Smooth muscle cell of the brain vasculature (primary cell): Measurements from ENCODE around the gene KCNA2.

Experiments
- DNase-seq: peaks from one replicate; pipeline ENCODE4 v3.0.0-alpha.2; 2012; ENCODE audit warnings: low read depth, low spot score

The KCNA2 gene

DNA sequence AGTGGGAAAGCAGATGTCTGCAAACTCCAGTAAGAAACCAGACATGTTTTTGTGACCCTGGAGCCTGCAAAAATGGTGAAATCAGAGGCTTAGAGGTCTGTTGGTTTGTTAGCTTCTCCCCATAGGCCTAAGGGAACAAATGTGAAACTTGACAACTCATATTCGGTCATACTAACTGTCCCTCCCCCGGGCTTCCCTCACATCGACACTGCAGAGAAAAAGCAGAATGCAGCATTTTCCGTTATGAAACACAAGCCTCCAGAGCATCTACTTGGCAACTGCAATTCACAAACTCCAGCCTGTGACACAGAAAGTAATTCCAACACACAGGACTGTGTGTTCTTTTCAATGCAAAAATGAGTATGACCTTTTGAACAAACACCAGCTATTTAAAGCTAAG, 3.7 kb downstream of the KCNA2 start:
- DNase-seq = no peak

DNA sequence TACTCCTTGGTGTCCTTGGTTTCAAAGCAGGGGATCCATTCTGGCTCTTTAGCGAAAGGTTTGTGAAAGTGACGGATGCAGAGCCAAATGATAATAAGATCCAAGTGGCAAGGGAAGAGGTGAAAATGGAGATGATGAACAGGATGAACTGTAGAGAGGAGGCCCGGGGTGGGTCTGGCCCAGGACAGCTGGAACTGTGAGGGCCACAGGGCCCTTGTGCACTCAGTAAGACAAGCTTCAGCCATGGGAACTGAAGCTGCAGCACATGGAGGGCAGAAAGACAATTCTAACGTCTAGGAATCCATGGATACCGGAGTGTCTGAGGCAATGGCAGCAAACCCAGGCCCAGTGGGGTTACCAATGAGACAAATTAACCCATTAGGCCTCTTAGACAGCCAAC, 4.8 kb downstream of the KCNA2 start:
- no peak for DNase-seq

DNA sequence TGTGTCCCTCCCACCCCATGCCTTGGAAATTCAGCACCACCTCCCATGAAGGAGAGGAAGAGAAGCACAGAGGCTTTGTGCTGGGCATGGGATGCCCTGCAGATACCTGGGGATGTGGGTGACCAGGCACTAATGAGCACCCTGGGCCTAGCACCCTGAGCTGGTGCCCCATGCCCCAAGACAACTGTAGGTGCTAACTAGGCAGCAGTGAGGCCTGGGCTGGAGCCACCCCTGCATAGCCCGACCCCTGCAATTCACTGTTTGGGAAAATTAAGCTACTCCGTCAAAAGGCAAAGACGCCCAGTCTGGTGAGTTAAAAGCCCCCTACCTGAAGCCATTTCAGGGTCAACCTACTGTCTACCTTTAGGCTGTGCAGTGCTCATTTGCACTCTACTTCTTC, 5.4 kb downstream of the KCNA2 start:
- no peak for DNase-seq

DNA sequence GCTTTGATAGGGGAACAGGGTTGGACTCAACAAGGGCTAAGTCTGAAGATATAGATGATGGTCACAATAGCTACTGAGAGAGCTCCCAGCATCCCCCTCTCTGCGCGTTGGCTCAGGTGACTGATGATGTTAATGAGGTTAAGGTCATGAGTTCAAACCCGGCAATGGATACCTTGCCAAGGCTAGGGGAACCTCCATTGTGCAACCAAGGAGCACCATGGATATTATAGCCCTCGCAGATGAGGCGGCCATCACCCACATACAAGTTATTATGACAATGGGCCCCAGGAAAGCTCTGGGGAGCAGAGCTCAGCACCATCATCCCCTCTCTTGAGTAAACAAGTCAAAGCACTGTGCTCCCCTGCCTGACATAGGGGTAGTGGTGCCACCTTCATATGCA, 8.2 kb downstream of the KCNA2 start:
- DNase-seq = no peak

DNA sequence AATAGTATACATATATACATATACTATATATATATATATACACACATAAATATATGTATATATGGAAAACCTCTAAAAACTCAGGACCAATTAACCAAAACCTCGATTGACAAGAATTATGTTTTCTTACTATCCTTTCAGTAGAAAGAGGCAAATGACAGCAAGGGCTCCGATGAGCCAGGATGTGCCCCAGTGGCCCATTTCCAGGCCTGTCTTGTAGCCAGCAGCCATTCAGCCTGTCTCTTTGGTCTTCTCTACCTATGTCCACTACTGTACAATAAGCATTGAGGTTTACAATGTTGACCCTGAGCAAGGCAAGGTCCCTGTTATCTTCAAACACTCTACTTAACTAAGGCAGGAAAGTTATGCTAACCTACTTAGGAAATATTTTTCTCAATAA, 9.8 kb downstream of the KCNA2 start:
- no peak for DNase-seq

DNA sequence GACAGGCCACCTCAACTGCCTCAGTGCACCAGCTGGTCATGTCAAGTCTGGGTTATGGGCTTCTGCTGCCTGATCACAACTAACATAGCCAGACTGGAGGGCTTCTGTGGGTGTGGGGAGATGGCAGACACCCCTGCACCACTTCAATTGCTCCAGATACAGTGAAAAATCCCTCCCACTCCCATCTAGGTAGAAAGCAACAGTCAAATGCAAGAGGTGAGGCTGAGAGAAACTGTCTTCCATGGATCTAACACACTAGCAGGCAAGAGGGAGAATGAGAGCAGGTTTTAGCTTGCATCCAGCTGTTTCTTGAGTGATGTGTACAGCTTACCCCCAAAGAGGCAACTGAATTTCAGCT, 10.8 kb downstream of the KCNA2 start:
- DNase-seq = no peak

DNA sequence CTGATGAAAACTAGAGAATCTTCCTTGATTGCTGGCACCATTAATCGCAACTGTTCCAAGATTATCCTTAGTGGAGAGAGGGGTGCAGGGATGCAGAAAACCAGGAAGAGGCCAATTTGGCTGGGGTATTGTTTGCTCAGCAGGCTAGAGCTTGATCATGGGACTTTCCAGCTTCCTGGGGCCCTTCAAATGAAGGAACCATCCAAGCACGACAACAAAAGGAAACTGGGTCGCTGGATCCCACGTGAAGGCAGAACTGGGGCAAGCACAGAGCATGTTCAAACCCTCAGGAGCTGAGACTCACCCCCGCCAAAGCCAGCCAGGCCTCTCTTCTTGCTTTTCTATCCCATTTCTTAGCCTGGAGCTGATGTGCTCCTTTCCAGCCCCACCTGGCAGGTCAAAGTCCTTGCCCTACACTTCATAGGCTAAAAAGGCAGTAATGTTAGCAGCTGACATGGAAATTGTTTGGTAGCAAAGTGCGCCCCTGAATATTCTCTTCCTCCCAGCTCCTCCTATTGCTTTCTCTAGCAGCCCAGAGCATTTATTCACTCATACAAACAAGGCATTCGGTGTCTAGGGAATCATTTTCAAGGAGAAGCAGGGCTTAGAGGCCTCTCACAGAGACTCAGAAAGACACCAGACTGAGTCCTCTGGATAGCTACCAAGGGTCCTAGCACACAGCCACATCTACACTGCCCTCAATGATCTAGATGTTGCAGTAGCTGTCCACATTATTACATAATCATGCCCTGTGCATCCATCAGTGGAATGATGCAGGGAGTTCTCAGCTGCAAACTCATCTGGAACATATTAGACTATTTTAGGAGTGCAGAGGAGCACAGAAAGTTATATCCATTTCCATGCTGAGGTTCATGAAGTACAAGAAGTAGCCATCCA, 11.5 kb downstream of the KCNA2 start:
- no peak for DNase-seq

DNA sequence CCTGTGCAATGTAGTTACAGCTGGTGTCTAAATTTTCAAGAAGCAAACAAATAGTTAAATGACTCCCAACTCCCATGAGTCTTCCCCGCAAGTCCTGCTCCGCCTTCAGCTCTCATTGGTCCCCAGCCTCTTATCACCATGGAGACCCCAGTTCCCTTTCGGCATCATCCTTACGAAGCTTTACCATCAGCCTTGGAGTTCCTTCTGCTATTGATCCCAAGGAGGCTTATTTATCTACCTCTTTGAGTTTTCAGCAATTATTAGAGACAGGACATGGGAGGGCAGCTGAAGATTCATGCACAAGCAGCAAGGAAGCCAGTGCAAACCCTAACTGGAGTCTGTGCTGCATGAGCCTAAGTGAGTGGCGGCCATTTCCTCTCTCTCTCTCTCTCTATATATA, 12.3 kb downstream of the KCNA2 start:
- DNase-seq = no peak

DNA sequence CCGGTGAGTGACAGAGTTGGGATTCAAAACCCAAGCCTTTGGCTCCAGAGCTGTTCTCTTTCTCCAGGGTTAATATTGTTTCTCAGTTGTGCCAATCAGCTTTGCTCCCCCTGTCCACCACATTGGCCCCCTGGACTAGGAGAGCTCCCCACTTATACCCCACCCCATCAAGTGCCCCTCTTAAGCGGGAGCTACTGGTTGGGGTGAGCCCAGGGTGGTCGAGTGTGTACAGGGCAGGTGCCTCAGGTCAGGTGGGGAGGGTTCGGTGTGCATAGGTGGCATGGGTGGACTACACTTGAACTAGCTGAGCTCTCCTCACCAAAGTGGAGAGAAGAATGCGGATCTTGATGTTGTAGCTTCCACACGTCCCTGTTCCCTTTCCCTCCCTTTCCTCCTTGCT, 14.2 kb downstream of the KCNA2 start:
- DNase-seq = no peak

DNA sequence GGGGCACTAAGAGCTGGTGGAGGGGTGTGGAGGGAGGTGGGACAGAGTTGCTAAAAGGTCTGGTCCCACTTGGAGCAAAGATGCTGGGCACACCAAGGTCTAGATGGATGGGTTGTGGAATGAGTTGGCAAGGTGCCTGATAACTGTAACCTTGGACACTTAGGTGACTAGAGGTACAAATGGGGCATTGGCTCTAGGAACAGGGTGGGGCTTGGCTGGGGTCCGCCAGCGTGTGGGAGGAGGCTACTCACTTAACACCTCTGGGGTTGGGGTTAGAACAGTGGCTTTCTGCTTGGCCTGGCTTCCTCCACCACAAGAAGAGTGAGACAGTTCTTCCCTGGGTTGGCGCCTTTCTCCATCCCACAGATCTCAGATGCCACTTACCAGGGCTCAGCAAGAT, 17.2 kb downstream of the KCNA2 start:
- no peak for DNase-seq

DNA sequence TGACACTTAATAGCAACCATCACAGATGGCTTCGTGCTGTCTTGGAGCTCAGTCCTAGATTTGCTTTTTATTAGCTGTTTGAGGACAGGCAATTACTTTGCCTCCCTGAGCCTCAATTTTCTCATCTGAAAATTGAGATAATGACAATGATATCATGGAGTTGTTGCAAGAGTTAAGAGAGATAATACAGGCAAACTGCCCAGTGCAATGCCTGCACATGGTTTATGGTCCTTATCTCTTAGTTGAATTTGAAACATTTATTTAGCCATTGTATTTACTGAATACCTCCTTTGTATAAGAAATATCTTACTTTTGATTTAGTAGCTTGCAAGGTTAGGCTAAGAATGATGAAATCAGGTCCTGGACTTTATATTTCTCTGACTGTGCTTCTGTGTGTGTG, 17.7 kb downstream of the KCNA2 start:
- no peak for DNase-seq

DNA sequence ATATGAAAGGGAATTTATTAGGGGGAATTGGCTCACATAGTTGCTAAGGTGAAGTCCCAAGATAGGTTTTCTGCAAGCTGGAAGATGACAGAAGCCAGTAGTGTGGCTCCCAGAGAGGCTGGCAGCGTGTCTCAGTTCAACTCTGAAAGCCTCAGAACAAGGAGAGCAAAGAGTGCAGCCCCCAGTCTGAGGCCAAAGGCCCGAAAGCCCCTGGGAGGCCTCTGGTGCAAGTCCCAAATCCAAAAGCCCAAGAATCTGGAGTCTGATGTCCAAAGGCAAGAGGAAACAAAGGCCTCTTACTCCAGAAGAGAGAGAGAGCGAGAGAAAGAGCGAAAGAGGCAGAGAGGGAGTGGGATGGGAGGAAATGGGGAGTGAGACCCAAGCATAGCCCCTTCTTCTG, 18.3 kb downstream of the KCNA2 start:
- DNase-seq = no peak

DNA sequence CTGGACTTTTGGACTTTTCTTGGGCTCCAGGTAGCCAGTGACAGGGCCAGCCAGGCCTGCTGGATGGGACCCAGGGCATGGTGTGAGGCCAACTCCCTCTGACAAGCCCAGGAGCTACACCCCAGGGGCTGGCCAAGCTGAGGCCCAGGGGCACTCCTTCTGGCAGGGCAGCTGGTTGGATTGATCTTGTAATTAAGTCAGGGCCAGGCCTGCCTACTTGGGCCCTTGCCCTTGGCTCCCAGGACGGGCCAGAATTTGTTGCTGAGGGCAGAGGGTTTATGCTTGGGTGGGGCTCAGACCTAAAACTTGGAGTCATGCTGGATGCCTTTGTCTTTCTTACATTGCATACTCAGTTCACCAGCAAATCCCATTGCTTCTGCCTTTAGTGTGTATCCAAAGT, 20.7 kb downstream of the KCNA2 start:
- no peak for DNase-seq

DNA sequence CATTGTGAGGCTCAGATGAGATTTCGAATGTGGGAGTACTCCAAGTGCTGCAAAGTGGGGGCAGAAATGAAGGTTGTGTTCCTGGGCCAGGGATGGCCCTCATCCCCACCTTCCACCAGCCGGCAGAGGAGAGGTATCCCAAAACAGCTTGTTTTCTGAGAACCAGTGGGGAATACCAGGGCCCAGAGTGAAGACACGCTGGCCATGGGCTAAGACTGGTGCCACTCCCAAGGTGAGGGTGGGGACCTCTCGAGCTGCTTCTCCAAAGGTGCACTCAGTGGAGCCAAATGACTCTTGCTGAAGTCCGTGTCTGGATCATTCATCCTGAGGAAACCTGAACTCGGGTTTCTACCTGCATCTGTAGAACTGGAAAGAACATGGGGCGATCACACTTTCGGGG, 22.1 kb downstream of the KCNA2 start:
- DNase-seq = no peak

DNA sequence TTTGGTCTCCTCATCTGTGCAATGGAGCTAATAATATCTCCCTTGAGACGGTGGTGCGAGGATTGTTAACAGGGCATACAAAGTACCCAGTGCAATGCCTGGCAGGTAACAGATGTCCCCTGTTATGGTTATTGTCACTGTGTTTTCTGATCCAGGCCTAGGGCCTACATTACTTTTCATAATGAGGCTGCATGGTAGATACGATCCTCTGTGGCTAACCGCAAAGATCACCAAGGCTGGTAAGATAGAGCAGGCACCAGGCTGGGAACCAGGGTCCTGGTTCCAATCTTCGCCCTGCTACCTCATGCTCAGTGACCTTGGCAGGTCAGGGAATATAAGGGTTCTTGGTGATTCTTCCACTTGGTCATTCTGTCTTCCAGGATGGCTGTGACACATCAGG, 22.7 kb downstream of the KCNA2 start:
- no peak for DNase-seq

DNA sequence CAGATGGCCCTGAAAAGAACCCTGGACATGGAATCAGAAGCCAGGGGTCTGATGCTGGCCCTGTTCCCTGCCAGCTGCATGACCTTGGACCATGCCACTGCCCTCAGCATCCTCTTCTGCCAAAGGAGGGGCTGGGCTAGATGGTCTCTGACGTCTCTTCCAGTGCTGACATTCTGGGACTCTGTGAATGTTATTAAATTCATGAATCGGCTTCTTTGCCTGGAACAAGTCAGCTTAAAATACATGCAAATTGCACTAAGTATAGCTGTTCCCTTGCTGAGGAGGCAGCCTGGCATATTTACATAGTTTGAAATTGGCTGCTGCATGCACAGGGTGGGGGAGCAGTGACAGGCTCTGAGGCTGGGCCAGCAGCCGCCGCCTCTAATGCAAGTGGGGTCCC, 23.8 kb downstream of the KCNA2 start:
- DNase-seq = no peak

DNA sequence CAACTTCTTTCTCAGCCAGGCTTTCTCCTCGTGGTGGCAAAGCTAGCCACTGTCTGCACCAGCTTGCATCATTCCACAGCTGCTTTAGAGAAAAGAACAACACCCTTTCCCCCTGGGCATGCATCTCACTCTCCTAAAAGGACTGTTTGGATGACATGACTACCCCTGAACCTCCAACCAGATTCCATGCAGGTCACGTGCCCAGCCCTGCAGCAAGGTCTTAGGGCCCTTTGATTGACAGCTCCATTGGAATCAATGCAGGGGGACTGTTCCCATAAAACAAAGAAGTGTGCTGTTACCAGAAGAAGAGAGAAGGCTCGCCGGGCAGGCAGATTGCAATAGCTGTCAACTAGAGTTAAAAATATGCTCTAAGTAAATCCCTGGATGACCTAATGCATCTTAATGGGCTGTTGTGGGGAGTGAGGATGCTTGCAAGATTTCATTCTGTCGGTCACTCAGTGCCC, 24.4 kb downstream of the KCNA2 start:
- DNase-seq = no peak

DNA sequence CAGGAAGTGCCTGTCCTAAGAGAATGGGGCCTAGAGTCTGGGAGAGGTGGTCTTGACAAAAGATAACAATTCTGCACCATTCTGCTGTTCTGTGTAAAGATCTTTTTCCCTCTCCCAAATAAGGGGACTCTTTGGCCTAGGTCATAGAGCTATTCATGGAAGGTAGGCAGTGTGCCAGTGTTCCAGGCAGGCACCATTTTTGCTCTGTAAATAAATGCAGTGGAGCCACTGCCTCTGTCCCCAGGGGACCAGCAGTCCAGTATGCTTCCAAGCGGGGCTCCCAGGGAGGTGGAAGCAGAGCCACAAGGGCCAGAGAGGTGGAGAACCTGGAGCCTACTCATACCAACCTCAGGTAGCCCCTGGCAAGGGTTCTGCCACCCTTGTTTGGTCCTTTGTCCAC, 25.9 kb downstream of the KCNA2 start:
- DNase-seq = no peak

DNA sequence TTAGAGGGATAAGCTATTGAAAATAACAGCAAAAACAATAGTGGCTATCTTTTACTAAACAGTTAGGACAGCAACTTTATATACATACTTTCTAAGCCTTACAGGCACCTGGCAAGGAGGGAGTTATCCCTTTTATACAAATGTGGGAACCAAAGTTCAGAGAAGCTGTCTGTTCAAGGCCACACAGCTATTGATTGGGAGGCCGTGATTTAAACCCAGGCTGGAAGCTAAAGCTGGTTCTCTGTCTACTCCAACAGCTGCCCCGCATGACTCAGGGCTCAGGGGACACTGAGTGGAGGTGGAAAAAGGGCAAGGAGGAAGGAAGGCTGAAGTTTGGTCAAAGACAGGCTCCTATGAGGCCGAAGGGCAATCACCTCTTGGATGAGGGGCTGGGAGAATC, 26.7 kb downstream of the KCNA2 start:
- DNase-seq = no peak

DNA sequence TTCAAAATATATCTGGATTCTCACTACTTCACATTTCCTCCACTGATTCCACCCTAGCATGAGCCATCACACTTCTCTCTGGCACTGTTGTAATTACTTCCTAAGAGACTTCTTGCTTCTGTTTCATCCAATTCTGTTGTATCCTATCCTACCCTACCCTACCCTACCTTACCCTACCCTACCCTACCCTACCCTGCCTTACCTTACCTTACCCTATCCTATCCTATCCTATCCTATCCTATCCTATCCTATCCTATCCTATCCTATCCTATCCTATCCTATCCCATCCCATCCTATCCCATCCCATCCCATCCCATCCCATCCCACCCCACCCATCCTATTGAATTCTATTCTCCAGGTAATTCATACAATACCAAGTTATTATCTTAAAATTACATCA, 29.7 kb downstream of the KCNA2 start:
- no peak for DNase-seq

DNA sequence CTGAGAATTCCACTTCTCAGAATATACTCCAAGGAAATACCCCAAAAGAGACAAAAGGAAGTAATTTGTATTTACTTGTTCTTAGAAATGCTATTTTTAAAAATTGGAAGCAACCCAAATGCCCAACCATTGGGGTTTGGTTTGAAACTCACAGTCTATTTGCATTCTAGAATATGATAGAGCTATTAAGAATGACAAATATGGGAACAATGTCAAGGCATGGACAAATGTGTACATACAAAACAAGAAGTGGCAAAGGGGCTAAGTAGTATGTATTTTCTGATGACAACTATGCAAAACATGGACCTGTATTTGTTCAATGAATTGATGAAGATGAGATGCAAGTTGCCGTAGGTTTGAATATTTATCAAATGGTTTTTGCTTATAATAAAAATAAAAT, 32.8 kb downstream of the KCNA2 start:
- DNase-seq = no peak

DNA sequence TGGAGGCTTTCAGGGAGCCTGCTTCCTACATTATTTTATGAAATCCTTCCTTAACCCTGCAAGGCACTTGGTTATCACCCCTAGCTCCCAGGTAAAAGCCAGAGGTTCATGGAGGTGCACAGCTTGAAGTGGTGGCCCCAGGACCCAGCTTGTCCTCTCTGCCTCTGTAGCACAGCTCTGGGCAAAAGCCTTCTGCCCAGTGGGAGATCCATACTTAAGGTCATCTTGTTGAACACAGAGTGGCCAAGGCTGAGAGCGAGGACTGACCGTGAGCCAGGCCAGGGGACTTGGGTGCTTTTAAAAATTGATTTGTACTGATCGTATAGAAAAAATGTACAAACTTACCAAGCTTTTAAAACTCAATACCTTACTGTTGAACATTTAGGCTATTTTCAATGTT, 33.4 kb downstream of the KCNA2 start:
- DNase-seq = no peak

DNA sequence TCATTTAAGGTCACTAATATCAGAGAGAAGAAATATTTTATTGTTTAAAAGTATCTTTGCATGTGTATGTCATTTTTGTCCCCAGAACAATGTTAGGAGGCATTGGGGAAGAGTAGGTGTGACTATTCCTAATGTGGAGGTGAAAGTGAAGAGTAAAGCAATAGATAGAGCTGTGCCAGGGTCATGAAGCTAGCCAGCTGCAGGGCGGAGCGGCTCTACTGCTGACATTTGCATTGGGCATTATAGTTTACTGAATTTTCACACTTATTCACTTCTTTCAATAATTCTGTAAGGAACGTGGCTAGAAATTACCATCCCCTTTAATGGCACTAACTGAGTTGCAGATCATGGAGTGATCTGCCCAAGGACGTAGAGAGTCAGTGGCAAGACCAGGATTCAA, 35.3 kb downstream of the KCNA2 start:
- DNase-seq = no peak

DNA sequence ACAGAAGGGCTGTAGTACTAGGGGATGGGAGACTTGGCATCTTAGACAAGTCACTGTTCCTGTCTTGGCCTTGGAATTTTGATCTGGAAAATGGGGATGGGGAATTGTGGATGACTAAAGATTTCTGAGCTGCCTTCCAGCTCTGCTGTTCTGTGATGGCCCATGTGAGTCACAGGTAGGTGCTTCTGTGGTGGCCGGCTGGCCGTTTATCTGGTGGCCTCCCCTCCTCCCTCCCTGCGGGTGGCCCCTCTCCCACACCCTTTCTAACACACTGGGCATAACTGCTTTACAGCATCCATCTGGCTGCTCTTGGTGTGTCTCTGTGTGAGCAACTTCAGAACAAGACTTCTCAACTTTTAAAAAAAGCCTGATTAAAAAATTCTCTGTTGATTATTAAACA, 35.9 kb downstream of the KCNA2 start:
- DNase-seq = no peak
